ENCODE measurements around the gene RASGRP4. TPM values are rescaled to one million over a fixed set of nuclear protein-coding genes. Genes with fewer than 3 reads are reported as not detected.
A peak's percentile ranks its signal among the peaks of the same experiment; 100 is the strongest.

RASGRP4 gene
- total RNA-seq, 1 experiment from 2014 or later: not detected

DNA sequence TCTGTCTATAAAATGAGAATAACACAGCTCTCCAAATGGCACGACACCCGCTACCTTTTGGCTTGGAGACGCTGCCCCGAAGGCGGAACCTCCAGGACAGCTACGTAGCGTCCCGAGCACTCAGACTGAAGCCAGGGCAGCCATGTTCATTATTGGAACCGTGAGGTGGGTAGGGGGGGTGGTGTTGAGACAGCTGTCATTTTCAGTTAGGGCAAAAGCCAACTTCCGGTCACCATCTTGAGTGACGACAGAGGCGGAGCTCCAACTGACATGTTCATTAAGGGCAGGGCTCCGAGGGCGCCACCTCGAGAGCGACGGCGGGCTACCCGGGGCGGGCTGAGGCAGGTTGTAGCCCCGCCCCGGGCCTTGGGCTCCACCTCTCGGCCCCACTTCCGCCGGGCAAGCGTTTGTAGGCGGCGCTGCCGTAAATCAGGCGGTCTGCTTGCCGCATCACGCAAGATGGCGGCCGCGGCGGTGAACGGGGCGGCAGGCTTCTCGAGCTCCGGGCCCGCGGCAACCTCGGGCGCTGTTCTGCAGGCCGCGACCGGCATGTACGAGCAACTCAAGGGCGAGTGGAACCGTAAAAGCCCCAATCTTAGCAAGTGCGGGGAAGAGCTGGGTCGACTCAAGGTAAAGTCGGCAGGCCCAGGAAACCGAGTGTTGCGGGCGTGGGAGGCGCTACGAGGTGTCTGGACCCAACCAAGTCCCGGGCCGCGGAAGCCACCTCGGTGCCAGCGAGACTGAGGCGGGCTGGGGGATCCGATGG, 51.5 kb downstream of the RASGRP4 start, which contains the start of gene PSMD8:
TSS of gene PSMD8 (plus strand) at position 240 of the 766 bp plus-strand sequence. CDS start at position 271, 31 bp downstream.
- BruUV-seq (replicated peaks): no TSS peak
- Histone ChIP-seq H3K27me3 (ENCODE audit: control insufficient read depth, insufficient read depth, low read length) (no peaks in the 10 kb centered on the region), H3K9me3 (ENCODE audit: control insufficient read depth, insufficient read depth, low read depth, low read length) (no peaks in the 10 kb centered on the region), H3K27ac (ENCODE audit: low read length) (peak within 1 kb of the TSS; percentile 92), H3K36me3 (ENCODE audit: control insufficient read depth, insufficient read depth, low read length) (peaks cover 4% of the 10 kb centered on the region; the same call in 1 of the 2 replicates), H3K4me1 (ENCODE audit: control insufficient read depth, insufficient read depth, low read length) (peaks cover 10% of the 10 kb centered on the region), H3K4me3 (ENCODE audit: low read depth in 2 of 2, low read length in 2 of 2) (peak within 1 kb of the TSS; percentile 85 to 87)
- ChIA-PET POLR2A (interaction anchor here (0.6 to 0.9 kb wide), 3 partner anchors 10 to 443 kb away, joined by 3 to 5 read pairs (median 4); no protein-coding TSS in a partner anchor), CTCF (interaction anchor here (0.6 to 1.3 kb wide), 6 partner anchors 9 to 148 kb away, joined by 3 to 13 read pairs (median 4); partner anchors contain the start of genes CATSPERG and GGN)
- DNase-seq (ENCODE audit: low read depth, low spot score): peak; percentile 97
- ATAC-seq: peak; percentile 99
- intact Hi-C loops (cut with micrococcal nuclease; ENCODE audit: unreplicated experiment): no loop called here
- TF ChIP-seq, protein P1, sequence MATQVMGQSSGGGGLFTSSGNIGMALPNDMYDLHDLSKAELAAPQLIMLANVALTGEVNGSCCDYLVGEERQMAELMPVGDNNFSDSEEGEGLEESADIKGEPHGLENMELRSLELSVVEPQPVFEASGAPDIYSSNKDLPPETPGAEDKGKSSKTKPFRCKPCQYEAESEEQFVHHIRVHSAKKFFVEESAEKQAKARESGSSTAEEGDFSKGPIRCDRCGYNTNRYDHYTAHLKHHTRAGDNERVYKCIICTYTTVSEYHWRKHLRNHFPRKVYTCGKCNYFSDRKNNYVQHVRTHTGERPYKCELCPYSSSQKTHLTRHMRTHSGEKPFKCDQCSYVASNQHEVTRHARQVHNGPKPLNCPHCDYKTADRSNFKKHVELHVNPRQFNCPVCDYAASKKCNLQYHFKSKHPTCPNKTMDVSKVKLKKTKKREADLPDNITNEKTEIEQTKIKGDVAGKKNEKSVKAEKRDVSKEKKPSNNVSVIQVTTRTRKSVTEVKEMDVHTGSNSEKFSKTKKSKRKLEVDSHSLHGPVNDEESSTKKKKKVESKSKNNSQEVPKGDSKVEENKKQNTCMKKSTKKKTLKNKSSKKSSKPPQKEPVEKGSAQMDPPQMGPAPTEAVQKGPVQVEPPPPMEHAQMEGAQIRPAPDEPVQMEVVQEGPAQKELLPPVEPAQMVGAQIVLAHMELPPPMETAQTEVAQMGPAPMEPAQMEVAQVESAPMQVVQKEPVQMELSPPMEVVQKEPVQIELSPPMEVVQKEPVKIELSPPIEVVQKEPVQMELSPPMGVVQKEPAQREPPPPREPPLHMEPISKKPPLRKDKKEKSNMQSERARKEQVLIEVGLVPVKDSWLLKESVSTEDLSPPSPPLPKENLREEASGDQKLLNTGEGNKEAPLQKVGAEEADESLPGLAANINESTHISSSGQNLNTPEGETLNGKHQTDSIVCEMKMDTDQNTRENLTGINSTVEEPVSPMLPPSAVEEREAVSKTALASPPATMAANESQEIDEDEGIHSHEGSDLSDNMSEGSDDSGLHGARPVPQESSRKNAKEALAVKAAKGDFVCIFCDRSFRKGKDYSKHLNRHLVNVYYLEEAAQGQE (IDR thresholded peaks at IDR 0.05; ENCODE audit: insufficient read depth in 1 of 2, low read depth in 2 of 2, low read length in 1 of 2): 0 out of 4 replicates have a peak, but pooled peaks of 1 of the 2 experiments have one; percentile 64
- TF ChIP-seq TCF7L2 (IDR thresholded peaks at IDR 0.05; ENCODE audit: low read depth, low read length) (peak; percentile 99), SIN3A (IDR thresholded peaks at IDR 0.05; ENCODE audit: borderline replicate concordance, insufficient read depth, low read depth, low read length) (no peak; the same call in 1 of the 2 replicates), POLR2AphosphoS5 (IDR thresholded peaks at IDR 0.05; ENCODE audit: low read depth, low read length) (peak; percentile 99)
- TF ChIP-seq, protein P2, sequence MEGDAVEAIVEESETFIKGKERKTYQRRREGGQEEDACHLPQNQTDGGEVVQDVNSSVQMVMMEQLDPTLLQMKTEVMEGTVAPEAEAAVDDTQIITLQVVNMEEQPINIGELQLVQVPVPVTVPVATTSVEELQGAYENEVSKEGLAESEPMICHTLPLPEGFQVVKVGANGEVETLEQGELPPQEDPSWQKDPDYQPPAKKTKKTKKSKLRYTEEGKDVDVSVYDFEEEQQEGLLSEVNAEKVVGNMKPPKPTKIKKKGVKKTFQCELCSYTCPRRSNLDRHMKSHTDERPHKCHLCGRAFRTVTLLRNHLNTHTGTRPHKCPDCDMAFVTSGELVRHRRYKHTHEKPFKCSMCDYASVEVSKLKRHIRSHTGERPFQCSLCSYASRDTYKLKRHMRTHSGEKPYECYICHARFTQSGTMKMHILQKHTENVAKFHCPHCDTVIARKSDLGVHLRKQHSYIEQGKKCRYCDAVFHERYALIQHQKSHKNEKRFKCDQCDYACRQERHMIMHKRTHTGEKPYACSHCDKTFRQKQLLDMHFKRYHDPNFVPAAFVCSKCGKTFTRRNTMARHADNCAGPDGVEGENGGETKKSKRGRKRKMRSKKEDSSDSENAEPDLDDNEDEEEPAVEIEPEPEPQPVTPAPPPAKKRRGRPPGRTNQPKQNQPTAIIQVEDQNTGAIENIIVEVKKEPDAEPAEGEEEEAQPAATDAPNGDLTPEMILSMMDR (IDR thresholded peaks at IDR 0.05): no peak
- in situ Hi-C loops (cut with HindIII; ENCODE audit: low pct_unique_long_range_greater_than_20kb, low sequenced_read_pairs): no loop called here

DNA sequence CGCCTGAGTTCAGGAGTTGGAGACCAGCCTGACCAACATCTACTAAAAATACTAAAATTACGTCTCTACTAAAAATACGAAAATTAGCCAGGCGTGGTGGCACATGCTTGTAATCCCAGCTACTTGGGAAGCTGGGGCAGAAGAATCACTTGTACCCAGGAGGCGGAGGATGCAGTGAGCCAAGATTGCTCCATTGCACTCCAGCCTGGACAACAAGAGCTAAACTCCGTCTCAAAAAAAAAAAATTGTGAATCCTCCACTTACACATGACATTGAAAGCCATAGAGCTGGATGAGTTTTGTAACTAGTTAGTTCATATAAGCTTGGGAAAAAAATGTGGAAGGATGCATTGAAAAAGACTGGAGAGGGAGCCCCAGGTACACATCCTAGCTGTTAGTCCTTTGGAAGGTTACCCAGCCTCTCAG, 52.1 kb downstream of the RASGRP4 start:
- Histone ChIP-seq H3K27me3 (ENCODE audit: control insufficient read depth, insufficient read depth, low read length) (no peaks in the 10 kb centered on the region), H3K9me3 (ENCODE audit: control insufficient read depth, insufficient read depth, low read depth, low read length) (no peaks in the 10 kb centered on the region), H3K4me3 (ENCODE audit: low read depth in 2 of 2, low read length in 2 of 2) (peak overlapping the region; percentile 85 to 87), H3K4me1 (ENCODE audit: control insufficient read depth, insufficient read depth, low read length) (peaks cover 10% of the 10 kb centered on the region), H3K27ac (ENCODE audit: low read length) (peak overlapping the region; percentile 92), H3K36me3 (ENCODE audit: control insufficient read depth, insufficient read depth, low read length) (peaks cover 4% of the 10 kb centered on the region; the same call in 1 of the 2 replicates)
- CTCF ChIA-PET: interaction anchor here (0.6 to 1.3 kb wide), 6 partner anchors 8 to 147 kb away, joined by 3 to 13 read pairs (median 4); partner anchors contain the start of genes CATSPERG and GGN
- DNase-seq (ENCODE audit: low read depth, low spot score): no peak
- no peak for ATAC-seq
- intact Hi-C loops (cut with micrococcal nuclease; ENCODE audit: unreplicated experiment): no loop called here
- TF ChIP-seq, protein P2 (IDR thresholded peaks at IDR 0.05): no peak
- TF ChIP-seq SIN3A (IDR thresholded peaks at IDR 0.05; ENCODE audit: borderline replicate concordance, insufficient read depth, low read depth, low read length) (no peak), TCF7L2 (IDR thresholded peaks at IDR 0.05; ENCODE audit: low read depth, low read length) (no peak), POLR2AphosphoS5 (IDR thresholded peaks at IDR 0.05; ENCODE audit: low read depth, low read length) (no peak)
- TF ChIP-seq, protein P1 (IDR thresholded peaks at IDR 0.05; ENCODE audit: insufficient read depth in 1 of 2, low read depth in 2 of 2, low read length in 1 of 2): no peak
- no TSS peak for BruUV-seq (replicated peaks)
- POLR2A ChIA-PET: interaction anchor here (0.6 to 0.9 kb wide), 4 partner anchors 11 to 442 kb away, joined by 3 to 5 read pairs (median 4); no protein-coding TSS in a partner anchor
- in situ Hi-C loops (cut with HindIII; ENCODE audit: low pct_unique_long_range_greater_than_20kb, low sequenced_read_pairs): no loop called here
